ENCODE results near the gene HS3ST5.
"Not testable (repeated sequence)": the region's sequence is repeated elsewhere in the genome, so short reads cannot be mapped to it uniquely, and the experiment has no call there.

The HS3ST5 gene

DNA sequence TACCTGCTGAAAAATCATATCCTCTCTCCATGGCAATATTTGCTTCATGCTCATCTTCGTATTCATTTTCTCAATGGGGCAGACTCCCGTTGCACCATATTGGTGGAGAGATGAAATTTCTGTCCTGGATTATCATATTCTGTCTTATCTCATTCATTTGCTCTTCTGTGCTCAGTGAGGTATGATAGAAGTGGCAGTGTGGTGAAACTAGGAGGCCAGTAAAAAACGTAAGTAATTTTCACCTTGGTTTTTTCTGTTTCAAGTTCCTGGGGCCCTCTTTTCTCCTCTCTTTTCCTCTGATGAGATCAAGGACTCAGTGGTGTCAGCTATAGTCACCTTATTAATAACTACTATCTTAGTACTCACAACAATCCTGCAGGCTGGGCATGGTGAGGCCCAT lies 189.4 kb downstream of the HS3ST5 start:
- H3K27ac ChIP-seq = no peak overlapping the region
- H3K4me3 ChIP-seq = no peak overlapping the region
- no peaks in the 10 kb centered on the region for H3K9me3 ChIP-seq
- intact Hi-C loops (cut with DNase I; ENCODE audit: low total_unique reads) = no loop called here
- no peaks in the 10 kb centered on the region for H3K4me1 ChIP-seq
- H3K27me3 ChIP-seq = no peaks in the 10 kb centered on the region
- TF ChIP-seq, protein P1, sequence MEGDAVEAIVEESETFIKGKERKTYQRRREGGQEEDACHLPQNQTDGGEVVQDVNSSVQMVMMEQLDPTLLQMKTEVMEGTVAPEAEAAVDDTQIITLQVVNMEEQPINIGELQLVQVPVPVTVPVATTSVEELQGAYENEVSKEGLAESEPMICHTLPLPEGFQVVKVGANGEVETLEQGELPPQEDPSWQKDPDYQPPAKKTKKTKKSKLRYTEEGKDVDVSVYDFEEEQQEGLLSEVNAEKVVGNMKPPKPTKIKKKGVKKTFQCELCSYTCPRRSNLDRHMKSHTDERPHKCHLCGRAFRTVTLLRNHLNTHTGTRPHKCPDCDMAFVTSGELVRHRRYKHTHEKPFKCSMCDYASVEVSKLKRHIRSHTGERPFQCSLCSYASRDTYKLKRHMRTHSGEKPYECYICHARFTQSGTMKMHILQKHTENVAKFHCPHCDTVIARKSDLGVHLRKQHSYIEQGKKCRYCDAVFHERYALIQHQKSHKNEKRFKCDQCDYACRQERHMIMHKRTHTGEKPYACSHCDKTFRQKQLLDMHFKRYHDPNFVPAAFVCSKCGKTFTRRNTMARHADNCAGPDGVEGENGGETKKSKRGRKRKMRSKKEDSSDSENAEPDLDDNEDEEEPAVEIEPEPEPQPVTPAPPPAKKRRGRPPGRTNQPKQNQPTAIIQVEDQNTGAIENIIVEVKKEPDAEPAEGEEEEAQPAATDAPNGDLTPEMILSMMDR (IDR thresholded peaks at IDR 0.05) = no peak
- no peak for DNase-seq
- H3K36me3 ChIP-seq = no peaks in the 10 kb centered on the region

DNA sequence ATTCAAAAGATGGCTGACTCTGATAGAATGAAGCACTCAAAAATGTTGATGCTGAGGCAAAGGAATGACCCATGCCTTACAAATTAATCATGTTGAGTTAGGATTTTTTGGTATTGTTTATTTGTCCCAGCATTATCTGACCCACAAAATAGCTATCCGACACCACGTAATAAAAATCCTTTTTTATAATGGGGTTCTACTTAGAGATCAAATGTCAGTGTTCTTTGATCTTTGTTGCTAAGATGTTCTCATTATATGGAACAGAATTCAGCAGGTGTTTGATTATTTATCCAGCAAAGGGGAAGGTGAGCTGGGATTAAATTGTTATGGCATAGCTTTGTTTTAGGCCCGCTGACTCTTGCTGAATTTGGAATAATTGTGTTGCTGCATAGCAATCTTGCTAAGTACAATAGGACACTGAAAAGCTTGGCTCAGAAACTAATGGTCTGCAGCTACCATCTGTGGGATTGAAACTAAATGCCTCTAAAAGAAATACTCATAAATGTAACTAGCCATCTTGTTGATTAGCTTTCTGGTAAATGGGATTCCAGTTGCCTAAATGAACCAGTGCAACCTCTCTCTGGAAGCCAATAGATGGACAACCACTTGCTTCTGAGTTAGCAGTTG lies 191.6 kb downstream of the HS3ST5 start:
- no peak overlapping the region for H3K27ac ChIP-seq
- no peak for DNase-seq

DNA sequence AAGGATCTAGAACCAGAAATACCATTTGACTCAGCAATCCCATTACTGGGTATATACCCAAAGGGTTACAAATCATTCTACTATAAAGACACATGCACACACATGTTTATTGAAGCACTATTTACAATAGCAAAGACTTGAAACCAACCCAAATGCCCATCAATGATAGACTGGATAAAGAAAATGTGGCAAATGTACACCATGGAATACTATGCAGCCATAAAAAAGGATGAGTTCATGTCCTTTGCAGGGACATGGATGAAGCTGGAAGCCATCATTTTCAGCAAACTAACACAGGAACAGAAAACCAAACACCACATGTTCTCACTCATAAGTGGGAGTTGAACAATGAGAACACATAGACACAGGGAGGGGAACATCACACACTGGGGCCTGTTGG lies 193.6 kb downstream of the HS3ST5 start:
- H3K9me3 ChIP-seq; H3K27ac ChIP-seq; H3K4me3 ChIP-seq; H3K27me3 ChIP-seq; DNase-seq; H3K36me3 ChIP-seq; H3K4me1 ChIP-seq; intact Hi-C loops (cut with DNase I; ENCODE audit: low total_unique reads): not testable (repeated sequence)

More for the DNA sequence above, 191.6 kb downstream of the HS3ST5 start:
- Histone ChIP-seq H3K9me3 (no peaks in the 10 kb centered on the region), H3K27me3 (no peaks in the 10 kb centered on the region), H3K4me1 (no peaks in the 10 kb centered on the region), H3K36me3 (no peaks in the 10 kb centered on the region), H3K4me3 (no peak overlapping the region)
- TF ChIP-seq, protein P1 (IDR thresholded peaks at IDR 0.05) = no peak
- intact Hi-C loops (cut with DNase I; ENCODE audit: low total_unique reads) = no loop called here

DNA sequence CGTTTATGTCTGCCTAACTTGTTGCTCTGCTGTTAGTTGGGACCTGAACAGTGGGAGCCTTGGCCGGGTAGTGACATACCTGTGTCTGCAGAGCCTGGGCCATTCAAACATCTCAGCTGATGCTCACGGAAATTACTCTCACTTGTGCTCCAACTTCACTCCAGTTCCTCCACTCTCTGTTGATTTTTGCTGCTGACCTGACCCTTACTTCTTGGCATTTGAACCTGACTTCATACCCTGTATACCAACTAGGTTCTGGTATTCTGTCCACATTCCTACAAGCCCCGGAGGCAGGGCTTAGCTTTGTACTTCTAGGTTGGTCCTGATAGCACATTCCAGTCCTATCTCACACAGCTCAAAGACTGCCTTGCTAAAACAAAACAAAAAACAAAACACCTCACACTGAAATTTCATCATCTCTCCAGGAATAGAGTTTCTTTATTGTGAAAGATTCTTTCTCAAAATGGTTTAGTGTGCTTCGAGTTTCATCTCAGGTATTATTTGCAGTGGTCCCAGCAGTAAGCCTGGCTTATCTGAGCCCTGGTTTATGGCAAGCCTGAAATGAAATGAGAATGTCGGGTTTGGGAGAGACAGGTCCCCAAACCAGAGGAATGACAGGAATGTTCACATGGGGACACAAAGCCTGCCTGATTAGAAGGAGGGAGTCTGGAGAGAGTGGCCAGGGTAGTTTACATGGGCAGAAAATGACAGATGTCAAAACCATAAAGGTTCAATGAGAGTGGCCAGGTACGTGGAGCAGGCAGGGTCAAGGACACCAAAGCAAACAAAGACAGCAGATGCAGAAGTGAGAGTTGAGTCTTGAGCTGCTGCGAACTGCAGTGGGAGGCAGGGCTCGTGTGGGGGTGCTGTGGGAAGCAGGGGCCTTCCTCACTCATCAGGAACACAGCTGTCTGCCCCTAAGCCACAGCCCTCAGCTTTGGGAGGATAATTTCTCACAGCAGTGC lies 197.7 kb downstream of the HS3ST5 start:
- no peak overlapping the region for H3K4me3 ChIP-seq

DNA sequence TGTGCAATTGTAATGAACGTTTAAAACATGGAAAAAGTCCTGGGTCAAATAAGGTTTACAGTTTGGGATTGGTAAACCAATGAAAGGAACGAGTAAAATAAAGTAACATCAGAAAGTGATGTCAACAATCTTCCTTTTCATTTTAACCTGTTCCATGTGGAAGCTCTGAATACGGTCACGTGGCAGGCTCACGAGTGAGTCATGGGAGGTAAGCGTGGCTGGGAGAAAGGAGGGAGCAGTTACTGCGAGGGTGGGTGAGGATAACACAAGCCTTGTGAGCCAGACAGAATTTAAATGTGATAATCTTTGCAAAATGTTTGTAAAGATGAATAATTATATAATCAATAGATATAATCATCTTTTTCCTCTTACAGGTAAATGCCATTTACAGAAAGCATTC lies 200.6 kb downstream of the HS3ST5 start:
- TF ChIP-seq, protein P1 (IDR thresholded peaks at IDR 0.05) = no peak
- DNase-seq = no peak
- Histone ChIP-seq H3K9me3 (no peaks in the 10 kb centered on the region), H3K36me3 (no peaks in the 10 kb centered on the region), H3K27me3 (no peaks in the 10 kb centered on the region), H3K4me1 (no peaks in the 10 kb centered on the region), H3K4me3 (no peak overlapping the region), H3K27ac (no peak overlapping the region)
- intact Hi-C loops (cut with DNase I; ENCODE audit: low total_unique reads) = no loop called here

More for the DNA sequence above, 197.7 kb downstream of the HS3ST5 start:
- no peak for DNase-seq
- no peaks in the 10 kb centered on the region for H3K36me3 ChIP-seq
- H3K27ac ChIP-seq = no peak overlapping the region
- intact Hi-C loops (cut with DNase I; ENCODE audit: low total_unique reads) = no loop called here
- H3K27me3 ChIP-seq = no peaks in the 10 kb centered on the region
- H3K4me1 ChIP-seq = no peaks in the 10 kb centered on the region
- TF ChIP-seq, protein P1 (IDR thresholded peaks at IDR 0.05) = no peak
- H3K9me3 ChIP-seq = no peaks in the 10 kb centered on the region

DNA sequence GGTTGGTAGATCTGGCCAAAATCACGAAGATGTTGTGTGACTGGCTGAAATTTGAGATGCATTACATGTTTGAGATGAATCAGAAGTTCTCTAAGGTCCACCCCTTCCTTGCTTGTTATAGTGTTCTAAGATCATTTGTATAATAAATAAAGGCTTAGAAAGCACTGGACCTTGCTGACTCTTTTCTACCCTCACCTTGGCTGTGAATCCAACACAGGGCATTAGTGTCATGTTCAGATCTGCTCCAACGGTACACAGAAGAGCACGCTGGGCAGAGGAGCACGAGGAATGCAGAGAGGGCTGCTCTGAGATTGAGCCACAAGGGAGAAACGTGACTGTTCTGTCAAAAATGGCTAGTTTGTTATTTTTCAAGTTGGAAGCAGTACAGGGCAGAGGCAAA lies 202.4 kb downstream of the HS3ST5 start:
- intact Hi-C loops (cut with DNase I; ENCODE audit: low total_unique reads) = no loop called here
- H3K27me3 ChIP-seq = no peaks in the 10 kb centered on the region
- TF ChIP-seq, protein P1 (IDR thresholded peaks at IDR 0.05) = no peak
- no peak overlapping the region for H3K4me3 ChIP-seq
- no peak overlapping the region for H3K27ac ChIP-seq
- DNase-seq = no peak
- H3K36me3 ChIP-seq = no peaks in the 10 kb centered on the region
- no peaks in the 10 kb centered on the region for H3K4me1 ChIP-seq
- H3K9me3 ChIP-seq = no peaks in the 10 kb centered on the region
